ENCODE measurements around the gene CX3CL1.

Gene CX3CL1

DNA sequence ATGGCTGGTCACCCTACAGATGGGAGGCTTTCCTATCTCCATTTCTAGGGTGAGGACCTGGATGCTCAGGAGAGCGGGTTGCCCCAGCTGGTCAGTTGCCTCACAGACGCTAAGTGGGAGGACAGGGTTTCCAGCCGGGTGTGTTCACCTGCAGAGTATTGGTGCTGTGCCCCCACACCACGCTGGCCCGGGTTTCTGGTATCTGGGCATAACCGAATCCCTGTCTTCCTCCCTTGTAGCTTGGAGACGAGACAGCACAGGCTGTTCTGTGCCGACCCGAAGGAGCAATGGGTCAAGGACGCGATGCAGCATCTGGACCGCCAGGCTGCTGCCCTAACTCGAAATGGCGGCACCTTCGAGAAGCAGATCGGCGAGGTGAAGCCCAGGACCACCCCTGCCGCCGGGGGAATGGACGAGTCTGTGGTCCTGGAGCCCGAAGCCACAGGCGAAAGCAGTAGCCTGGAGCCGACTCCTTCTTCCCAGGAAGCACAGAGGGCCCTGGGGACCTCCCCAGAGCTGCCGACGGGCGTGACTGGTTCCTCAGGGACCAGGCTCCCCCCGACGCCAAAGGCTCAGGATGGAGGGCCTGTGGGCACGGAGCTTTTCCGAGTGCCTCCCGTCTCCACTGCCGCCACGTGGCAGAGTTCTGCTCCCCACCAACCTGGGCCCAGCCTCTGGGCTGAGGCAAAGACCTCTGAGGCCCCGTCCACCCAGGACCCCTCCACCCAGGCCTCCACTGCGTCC lies 9.7 kb downstream of the CX3CL1 start:
- Histone ChIP-seq H3K9me3 (ENCODE audit: control insufficient read depth in 2 of 2, low read length in 2 of 2) (no peaks in the 10 kb centered on the region), H3K9ac (ENCODE audit: low read depth in 1 of 2, low read length in 2 of 2) (no peak overlapping the region), H3K27me3 (ENCODE audit: control insufficient read depth in 2 of 2, insufficient read depth in 2 of 2, low read length in 2 of 2) (no peaks in the 10 kb centered on the region), H3K36me3 (ENCODE audit: control insufficient read depth in 2 of 2, insufficient read depth in 2 of 2, low read length in 2 of 2) (no peaks in the 10 kb centered on the region), H3K4me3 (ENCODE audit: low read length in 2 of 2) (no peak overlapping the region), H3K4me1 (ENCODE audit: control insufficient read depth in 2 of 2, insufficient read depth in 2 of 2, low read length in 2 of 2) (peaks cover 12 to 16% of the 10 kb centered on the region in 2 donors), H3K27ac (ENCODE audit: low read depth in 2 of 2, low read length in 2 of 2) (no peak overlapping the region)

DNA sequence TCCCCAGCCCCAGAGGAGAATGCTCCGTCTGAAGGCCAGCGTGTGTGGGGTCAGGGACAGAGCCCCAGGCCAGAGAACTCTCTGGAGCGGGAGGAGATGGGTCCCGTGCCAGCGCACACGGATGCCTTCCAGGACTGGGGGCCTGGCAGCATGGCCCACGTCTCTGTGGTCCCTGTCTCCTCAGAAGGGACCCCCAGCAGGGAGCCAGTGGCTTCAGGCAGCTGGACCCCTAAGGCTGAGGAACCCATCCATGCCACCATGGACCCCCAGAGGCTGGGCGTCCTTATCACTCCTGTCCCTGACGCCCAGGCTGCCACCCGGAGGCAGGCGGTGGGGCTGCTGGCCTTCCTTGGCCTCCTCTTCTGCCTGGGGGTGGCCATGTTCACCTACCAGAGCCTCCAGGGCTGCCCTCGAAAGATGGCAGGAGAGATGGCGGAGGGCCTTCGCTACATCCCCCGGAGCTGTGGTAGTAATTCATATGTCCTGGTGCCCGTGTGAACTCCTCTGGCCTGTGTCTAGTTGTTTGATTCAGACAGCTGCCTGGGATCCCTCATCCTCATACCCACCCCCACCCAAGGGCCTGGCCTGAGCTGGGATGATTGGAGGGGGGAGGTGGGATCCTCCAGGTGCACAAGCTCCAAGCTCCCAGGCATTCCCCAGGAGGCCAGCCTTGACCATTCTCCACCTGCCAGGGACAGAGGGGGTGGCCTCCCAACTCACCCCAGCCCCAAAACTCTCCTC lies 10.4 kb downstream of the CX3CL1 start:
- H3K4me1 ChIP-seq (ENCODE audit: control insufficient read depth in 2 of 2, insufficient read depth in 2 of 2, low read length in 2 of 2) = peaks cover 12 to 16% of the 10 kb centered on the region in 2 donors
- H3K27ac ChIP-seq (ENCODE audit: low read depth in 2 of 2, low read length in 2 of 2) = no peak overlapping the region
- H3K9me3 ChIP-seq (ENCODE audit: control insufficient read depth in 2 of 2, low read length in 2 of 2) = no peaks in the 10 kb centered on the region
- no peak overlapping the region for H3K9ac ChIP-seq (ENCODE audit: low read depth in 1 of 2, low read length in 2 of 2)
- H3K36me3 ChIP-seq (ENCODE audit: control insufficient read depth in 2 of 2, insufficient read depth in 2 of 2, low read length in 2 of 2) = no peaks in the 10 kb centered on the region
- H3K4me3 ChIP-seq (ENCODE audit: low read length in 2 of 2) = no peak overlapping the region
- H3K27me3 ChIP-seq (ENCODE audit: control insufficient read depth in 2 of 2, insufficient read depth in 2 of 2, low read length in 2 of 2) = no peaks in the 10 kb centered on the region

DNA sequence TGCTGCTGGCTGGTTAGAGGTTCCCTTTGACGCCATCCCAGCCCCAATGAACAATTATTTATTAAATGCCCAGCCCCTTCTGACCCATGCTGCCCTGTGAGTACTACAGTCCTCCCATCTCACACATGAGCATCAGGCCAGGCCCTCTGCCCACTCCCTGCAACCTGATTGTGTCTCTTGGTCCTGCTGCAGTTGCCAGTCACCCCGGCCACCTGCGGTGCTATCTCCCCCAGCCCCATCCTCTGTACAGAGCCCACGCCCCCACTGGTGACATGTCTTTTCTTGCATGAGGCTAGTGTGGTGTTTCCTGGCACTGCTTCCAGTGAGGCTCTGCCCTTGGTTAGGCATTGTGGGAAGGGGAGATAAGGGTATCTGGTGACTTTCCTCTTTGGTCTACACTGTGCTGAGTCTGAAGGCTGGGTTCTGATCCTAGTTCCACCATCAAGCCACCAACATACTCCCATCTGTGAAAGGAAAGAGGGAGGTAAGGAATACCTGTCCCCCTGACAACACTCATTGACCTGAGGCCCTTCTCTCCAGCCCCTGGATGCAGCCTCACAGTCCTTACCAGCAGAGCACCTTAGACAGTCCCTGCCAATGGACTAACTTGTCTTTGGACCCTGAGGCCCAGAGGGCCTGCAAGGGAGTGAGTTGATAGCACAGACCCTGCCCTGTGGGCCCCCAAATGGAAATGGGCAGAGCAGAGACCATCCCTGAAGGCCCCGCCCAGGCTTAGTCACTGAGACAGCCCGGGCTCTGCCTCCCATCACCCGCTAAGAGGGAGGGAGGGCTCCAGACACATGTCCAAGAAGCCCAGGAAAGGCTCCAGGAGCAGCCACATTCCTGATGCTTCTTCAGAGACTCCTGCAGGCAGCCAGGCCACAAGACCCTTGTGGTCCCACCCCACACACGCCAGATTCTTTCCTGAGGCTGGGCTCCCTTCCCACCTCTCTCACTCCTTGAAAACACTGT lies 11.3 kb downstream of the CX3CL1 start:
- no peaks in the 10 kb centered on the region for H3K36me3 ChIP-seq (ENCODE audit: control insufficient read depth in 2 of 2, insufficient read depth in 2 of 2, low read length in 2 of 2)
- H3K9me3 ChIP-seq (ENCODE audit: control insufficient read depth in 2 of 2, low read length in 2 of 2) = no peaks in the 10 kb centered on the region
- H3K9ac ChIP-seq (ENCODE audit: low read depth in 1 of 2, low read length in 2 of 2) = peak overlapping the region in 1 of 2 donors; percentile 14
- H3K4me3 ChIP-seq (ENCODE audit: low read length in 2 of 2) = no peak overlapping the region
- no peaks in the 10 kb centered on the region for H3K27me3 ChIP-seq (ENCODE audit: control insufficient read depth in 2 of 2, insufficient read depth in 2 of 2, low read length in 2 of 2)
- no peak overlapping the region for H3K27ac ChIP-seq (ENCODE audit: low read depth in 2 of 2, low read length in 2 of 2)
- H3K4me1 ChIP-seq (ENCODE audit: control insufficient read depth in 2 of 2, insufficient read depth in 2 of 2, low read length in 2 of 2) = peaks cover 12 to 15% of the 10 kb centered on the region in 2 donors

DNA sequence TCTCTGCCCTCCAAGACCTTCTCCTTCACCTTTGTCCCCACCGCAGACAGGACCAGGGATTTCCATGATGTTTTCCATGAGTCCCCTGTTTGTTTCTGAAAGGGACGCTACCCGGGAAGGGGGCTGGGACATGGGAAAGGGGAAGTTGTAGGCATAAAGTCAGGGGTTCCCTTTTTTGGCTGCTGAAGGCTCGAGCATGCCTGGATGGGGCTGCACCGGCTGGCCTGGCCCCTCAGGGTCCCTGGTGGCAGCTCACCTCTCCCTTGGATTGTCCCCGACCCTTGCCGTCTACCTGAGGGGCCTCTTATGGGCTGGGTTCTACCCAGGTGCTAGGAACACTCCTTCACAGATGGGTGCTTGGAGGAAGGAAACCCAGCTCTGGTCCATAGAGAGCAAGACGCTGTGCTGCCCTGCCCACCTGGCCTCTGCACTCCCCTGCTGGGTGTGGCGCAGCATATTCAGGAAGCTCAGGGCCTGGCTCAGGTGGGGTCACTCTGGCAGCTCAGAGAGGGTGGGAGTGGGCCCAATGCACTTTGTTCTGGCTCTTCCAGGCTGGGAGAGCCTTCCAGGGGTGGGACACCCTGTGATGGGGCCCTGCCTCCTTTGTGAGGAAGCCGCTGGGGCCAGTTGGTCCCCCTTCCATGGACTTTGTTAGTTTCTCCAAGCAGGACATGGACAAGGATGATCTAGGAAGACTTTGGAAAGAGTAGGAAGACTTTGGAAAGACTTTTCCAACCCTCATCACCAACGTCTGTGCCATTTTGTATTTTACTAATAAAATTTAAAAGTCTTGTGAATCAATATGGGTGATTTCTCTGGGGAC lies 12.2 kb downstream of the CX3CL1 start:
- no peaks in the 10 kb centered on the region for H3K36me3 ChIP-seq (ENCODE audit: control insufficient read depth in 2 of 2, insufficient read depth in 2 of 2, low read length in 2 of 2)
- no peaks in the 10 kb centered on the region for H3K27me3 ChIP-seq (ENCODE audit: control insufficient read depth in 2 of 2, insufficient read depth in 2 of 2, low read length in 2 of 2)
- no peak overlapping the region for H3K4me3 ChIP-seq (ENCODE audit: low read length in 2 of 2)
- no peak overlapping the region for H3K9ac ChIP-seq (ENCODE audit: low read depth in 1 of 2, low read length in 2 of 2)
- H3K9me3 ChIP-seq (ENCODE audit: control insufficient read depth in 2 of 2, low read length in 2 of 2) = no peaks in the 10 kb centered on the region
- H3K4me1 ChIP-seq (ENCODE audit: control insufficient read depth in 2 of 2, insufficient read depth in 2 of 2, low read length in 2 of 2) = peaks cover 12 to 17% of the 10 kb centered on the region in 2 donors
- no peak overlapping the region for H3K27ac ChIP-seq (ENCODE audit: low read depth in 2 of 2, low read length in 2 of 2)

DNA sequence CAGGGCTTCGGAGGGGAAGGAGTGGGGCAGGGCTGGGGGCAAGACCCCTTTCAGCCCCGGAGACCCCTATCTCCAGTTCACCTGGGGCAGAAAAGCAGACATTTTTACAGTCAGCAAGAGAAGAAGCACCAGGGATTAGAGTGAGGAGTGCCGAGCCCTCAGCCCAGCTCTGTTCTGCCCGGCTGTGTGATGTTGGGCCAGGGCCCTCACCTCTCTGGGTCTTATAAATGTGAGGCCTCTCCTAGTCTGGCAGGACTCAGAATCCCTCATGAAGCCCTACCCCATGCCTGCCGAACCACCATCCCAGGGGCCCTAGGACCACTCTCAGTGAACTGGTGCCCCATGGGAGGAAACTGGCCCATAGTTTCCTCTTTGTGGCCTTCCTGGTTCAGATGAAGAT lies 12.8 kb downstream of the CX3CL1 start:
- Histone ChIP-seq H3K36me3 (ENCODE audit: control insufficient read depth in 2 of 2, insufficient read depth in 2 of 2, low read length in 2 of 2) (no peaks in the 10 kb centered on the region), H3K4me1 (ENCODE audit: control insufficient read depth in 2 of 2, insufficient read depth in 2 of 2, low read length in 2 of 2) (peaks cover 12 to 17% of the 10 kb centered on the region in 2 donors), H3K4me3 (ENCODE audit: low read length in 2 of 2) (no peak overlapping the region), H3K27me3 (ENCODE audit: control insufficient read depth in 2 of 2, insufficient read depth in 2 of 2, low read length in 2 of 2) (no peaks in the 10 kb centered on the region), H3K9me3 (ENCODE audit: control insufficient read depth in 2 of 2, low read length in 2 of 2) (no peaks in the 10 kb centered on the region), H3K9ac (ENCODE audit: low read depth in 1 of 2, low read length in 2 of 2) (no peak overlapping the region), H3K27ac (ENCODE audit: low read depth in 2 of 2, low read length in 2 of 2) (no peak overlapping the region)

DNA sequence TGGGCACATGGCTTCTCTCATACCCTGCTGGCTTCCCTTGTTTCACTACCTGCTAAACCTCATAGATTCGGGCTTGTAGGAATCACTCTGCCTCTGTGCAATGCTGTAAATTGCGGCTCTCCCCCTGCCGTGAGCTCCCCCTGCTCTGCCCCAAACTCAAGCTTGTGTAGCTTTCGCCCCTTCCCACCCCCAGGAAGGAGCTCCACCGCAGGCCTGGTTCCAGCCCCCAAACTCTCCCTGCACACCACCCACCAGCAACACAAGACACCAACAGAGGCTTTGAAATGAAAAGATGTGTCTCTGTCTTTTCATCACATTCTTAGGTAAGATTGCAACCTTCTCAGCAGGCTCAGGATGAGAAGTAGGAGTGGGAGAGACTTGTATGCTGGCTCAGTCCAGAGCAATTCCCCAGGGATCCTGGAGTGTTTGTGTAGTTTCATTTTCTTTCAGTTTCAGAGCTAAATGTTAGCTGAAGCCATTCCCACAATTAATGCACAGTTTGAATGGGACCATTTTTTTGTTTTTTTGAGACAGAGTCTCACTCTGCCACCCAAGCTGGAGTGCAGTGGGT lies 14.2 kb downstream of the CX3CL1 start:
- no peaks in the 10 kb centered on the region for H3K27me3 ChIP-seq (ENCODE audit: control insufficient read depth in 2 of 2, insufficient read depth in 2 of 2, low read length in 2 of 2)
- H3K4me3 ChIP-seq (ENCODE audit: low read length in 2 of 2) = no peak overlapping the region
- no peaks in the 10 kb centered on the region for H3K36me3 ChIP-seq (ENCODE audit: control insufficient read depth in 2 of 2, insufficient read depth in 2 of 2, low read length in 2 of 2)
- no peak overlapping the region for H3K27ac ChIP-seq (ENCODE audit: low read depth in 2 of 2, low read length in 2 of 2)
- H3K9ac ChIP-seq (ENCODE audit: low read depth in 1 of 2, low read length in 2 of 2) = no peak overlapping the region
- H3K4me1 ChIP-seq (ENCODE audit: control insufficient read depth in 2 of 2, insufficient read depth in 2 of 2, low read length in 2 of 2) = peaks cover 12 to 17% of the 10 kb centered on the region in 2 donors
- H3K9me3 ChIP-seq (ENCODE audit: control insufficient read depth in 2 of 2, low read length in 2 of 2) = no peaks in the 10 kb centered on the region

DNA sequence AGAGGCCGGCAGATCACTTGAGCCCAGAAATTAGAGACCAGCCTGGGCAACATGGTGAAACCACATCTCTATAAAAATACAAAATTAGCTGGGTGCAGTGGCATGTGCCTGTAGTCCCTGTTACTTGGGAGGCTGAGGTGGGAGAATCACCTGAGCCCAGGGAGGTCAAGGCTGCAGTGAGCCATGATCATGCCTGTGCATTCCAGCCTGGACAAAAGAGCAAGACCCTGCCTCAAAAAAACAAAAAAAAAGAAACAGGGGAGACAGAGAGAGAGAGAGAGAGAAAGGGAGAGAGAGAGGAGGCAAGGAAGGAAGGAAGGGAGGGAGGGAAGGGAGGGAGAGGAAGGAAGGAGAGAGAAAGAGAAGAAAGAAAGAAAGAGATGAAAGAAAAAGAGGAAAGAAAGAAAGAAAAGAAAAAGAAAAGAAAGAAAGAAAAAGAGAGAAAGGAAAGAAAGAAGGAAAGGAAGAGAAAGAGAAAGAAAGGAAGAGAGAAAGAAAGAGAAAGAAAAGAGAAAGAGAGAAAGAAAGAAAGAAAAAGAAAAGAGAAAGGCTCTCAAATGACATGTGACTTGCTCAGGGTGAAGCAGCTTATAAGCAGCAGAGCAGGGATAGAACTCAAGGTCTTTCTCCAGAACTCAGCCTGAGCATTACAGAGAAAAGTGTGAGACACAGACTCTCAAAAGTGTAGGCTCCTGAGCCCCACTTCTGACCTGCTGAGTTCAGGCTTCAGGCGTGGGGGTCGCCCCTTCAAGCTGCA lies 15.5 kb downstream of the CX3CL1 start:
- H3K9me3 ChIP-seq (ENCODE audit: control insufficient read depth in 2 of 2, low read length in 2 of 2) = no peaks in the 10 kb centered on the region
- H3K4me3 ChIP-seq (ENCODE audit: low read length in 2 of 2) = no peak overlapping the region
- H3K27ac ChIP-seq (ENCODE audit: low read depth in 2 of 2, low read length in 2 of 2) = no peak overlapping the region
- H3K4me1 ChIP-seq (ENCODE audit: control insufficient read depth in 2 of 2, insufficient read depth in 2 of 2, low read length in 2 of 2) = peaks cover 12 to 17% of the 10 kb centered on the region in 2 donors
- H3K36me3 ChIP-seq (ENCODE audit: control insufficient read depth in 2 of 2, insufficient read depth in 2 of 2, low read length in 2 of 2) = no peaks in the 10 kb centered on the region
- no peaks in the 10 kb centered on the region for H3K27me3 ChIP-seq (ENCODE audit: control insufficient read depth in 2 of 2, insufficient read depth in 2 of 2, low read length in 2 of 2)
- no peak overlapping the region for H3K9ac ChIP-seq (ENCODE audit: low read depth in 1 of 2, low read length in 2 of 2)

DNA sequence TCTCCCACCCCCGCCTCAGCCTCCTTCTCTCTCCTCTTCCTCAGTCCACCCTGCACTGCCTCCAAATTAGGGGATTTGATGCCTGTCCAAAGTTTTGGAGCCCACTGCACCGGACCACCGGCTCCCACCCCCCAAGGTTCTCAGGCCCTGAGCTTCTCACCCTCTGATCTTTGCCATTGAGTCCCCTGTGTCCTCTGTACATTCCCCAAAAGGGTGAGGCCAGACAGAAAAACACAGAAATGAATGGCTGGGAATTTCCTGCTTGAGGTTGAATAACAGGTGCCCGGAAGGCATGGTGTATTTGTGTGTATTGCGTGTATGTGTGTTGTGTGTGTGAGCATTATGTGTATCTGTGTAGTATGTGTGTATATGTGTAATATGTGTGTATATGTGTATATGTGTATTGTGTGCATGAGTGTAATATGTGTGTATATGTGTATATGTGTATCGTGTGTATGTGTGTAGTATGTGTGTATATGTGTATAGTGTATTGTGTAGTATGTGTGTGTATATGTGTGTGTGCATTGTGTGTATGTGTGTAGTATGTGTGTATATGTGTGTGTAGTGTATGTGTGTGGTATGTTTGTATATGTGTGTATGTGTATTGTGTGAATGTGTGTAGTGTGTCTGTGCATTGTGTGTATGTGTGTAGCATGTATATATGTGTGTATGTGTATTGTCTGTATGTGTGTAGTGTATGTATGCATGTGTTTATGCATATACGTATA lies 16.2 kb downstream of the CX3CL1 start:
- Histone ChIP-seq H3K27ac (ENCODE audit: low read depth in 2 of 2, low read length in 2 of 2) (no peak overlapping the region), H3K36me3 (ENCODE audit: control insufficient read depth in 2 of 2, insufficient read depth in 2 of 2, low read length in 2 of 2) (no peaks in the 10 kb centered on the region), H3K4me3 (ENCODE audit: low read length in 2 of 2) (no peak overlapping the region), H3K9ac (ENCODE audit: low read depth in 1 of 2, low read length in 2 of 2) (no peak overlapping the region), H3K9me3 (ENCODE audit: control insufficient read depth in 2 of 2, low read length in 2 of 2) (no peaks in the 10 kb centered on the region), H3K4me1 (ENCODE audit: control insufficient read depth in 2 of 2, insufficient read depth in 2 of 2, low read length in 2 of 2) (peaks cover 12 to 17% of the 10 kb centered on the region in 2 donors), H3K27me3 (ENCODE audit: control insufficient read depth in 2 of 2, insufficient read depth in 2 of 2, low read length in 2 of 2) (no peaks in the 10 kb centered on the region)

Data from mucosa of rectum (tissue), 2 donors.